ENCODE results near the gene P2RX5.

GRCh38 chr17:3695723-3696411, at the start of gene P2RX5:
- TF ChIP-seq POLR2A (IDR thresholded peaks at IDR 0.05) (no peak), EP300 (IDR thresholded peaks at IDR 0.05) (no peak)
- TF ChIP-seq, protein P1, sequence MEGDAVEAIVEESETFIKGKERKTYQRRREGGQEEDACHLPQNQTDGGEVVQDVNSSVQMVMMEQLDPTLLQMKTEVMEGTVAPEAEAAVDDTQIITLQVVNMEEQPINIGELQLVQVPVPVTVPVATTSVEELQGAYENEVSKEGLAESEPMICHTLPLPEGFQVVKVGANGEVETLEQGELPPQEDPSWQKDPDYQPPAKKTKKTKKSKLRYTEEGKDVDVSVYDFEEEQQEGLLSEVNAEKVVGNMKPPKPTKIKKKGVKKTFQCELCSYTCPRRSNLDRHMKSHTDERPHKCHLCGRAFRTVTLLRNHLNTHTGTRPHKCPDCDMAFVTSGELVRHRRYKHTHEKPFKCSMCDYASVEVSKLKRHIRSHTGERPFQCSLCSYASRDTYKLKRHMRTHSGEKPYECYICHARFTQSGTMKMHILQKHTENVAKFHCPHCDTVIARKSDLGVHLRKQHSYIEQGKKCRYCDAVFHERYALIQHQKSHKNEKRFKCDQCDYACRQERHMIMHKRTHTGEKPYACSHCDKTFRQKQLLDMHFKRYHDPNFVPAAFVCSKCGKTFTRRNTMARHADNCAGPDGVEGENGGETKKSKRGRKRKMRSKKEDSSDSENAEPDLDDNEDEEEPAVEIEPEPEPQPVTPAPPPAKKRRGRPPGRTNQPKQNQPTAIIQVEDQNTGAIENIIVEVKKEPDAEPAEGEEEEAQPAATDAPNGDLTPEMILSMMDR (IDR thresholded peaks at IDR 0.05): no peak

Data from suprapubic skin (tissue), 3 donors.